IPS-18c (cell line): ENCODE data around the gene BAD.
"Not testable (repeated sequence)": the region's sequence is repeated elsewhere in the genome, so short reads cannot be mapped to it uniquely, and the experiment has no call there.

Source experiments
- H3K4me3 ChIP-seq: 2 replicates; pipeline ENCODE4 v1.7.0; 2013; ENCODE audit warnings: low read depth, mild to moderate bottlenecking, low read length, moderate library complexity; ENCODE audit not compliant: insufficient read depth
- H3K9me3 ChIP-seq: one replicate; pipeline ENCODE4 v1.6.1; 2013; ENCODE audit warnings: mild to moderate bottlenecking, low read length, moderate library complexity; ENCODE audit not compliant: control insufficient read depth, insufficient read depth

BAD gene

DNA sequence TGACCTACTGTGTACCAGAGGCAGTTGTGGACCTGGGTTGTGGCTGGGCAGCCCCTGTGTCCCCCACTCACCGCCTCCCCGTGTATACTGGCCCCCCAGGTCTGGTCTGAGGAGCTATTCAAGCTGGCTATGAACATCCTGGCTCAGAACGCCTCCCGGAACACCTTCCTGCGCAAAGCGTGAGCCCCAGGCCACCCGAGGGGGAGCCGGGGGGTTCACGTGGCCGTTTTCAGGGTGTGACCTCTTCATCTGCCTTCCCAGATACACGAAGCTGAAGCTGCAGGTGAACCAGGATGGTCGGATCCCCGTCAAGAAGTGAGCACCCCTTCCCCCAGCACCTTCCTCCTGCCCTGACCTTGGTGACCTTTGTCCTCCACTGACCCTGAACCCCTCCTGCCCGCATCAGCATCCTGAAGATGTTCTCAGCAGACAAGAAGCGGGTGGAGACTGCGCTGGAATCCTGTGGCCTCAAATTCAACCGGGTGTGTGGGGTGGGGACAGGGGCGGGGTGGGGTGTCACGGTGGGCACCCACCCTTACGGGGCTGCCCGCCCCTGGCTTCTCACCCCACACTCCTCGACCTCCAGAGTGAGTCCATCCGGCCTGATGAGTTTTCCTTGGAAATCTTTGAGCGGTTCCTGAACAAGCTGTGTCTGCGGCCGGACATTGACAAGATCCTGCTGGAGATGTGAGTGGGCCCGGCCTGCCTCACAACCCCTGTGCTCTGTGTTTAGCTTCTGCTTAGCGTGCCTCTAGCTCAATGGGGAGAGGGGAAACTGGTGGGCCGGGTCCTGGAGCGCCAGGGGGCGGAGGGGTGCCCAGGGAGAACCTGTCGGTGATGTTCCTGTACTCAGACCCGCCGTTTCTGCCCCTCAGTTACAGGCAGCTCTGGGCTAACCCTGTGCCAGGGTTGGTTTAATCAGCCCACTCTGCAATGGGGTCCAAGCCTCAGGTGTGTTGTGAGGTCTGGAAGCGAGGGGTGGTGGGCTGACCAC lies 29.0 kb downstream of the BAD start:
- no peaks in the 10 kb centered on the region for H3K9me3 ChIP-seq
- no peak overlapping the region for H3K4me3 ChIP-seq

DNA sequence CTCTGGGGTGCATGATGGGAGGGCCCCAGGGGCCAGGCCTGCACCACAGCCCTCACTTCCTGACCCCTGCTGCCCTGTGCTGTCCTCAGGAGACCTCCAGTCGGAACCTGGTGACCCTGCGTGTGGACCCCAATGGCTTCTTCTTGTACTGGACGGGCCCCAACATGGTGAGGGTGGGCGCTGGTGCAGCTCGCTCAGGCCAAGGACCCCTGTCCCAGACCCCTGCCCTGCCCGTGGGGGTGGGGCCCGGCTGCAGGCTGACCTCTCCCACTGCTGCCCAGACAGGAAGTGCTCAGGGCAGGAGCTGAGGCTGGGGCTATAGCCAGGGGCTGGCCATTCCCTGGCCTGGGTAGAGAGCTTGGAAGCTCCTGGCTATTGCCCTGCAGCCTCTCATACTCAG lies 30.1 kb downstream of the BAD start:
- Histone ChIP-seq H3K9me3 (no peaks in the 10 kb centered on the region), H3K4me3 (no peak overlapping the region)

DNA sequence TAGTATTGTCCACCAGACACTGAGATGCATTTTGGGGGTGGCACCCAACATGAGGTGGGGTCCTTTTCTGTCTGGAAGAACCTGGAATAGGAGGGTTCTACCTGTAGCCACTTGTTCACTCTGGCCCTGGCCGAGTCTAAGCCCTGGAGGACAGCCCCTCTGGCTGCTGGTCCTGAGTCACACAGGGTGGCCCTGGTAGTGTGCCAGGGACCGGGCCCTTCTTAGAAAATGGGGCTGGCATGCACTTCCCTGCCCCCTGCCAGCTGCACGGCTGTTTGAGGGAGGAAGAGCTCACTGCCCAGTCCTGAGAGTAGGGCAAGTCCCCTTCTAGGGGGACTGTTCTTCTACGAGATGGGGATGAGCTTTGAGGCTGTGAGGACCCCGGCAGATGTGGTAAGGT lies 31.0 kb downstream of the BAD start:
- Histone ChIP-seq H3K4me3 (no peak overlapping the region), H3K9me3 (no peaks in the 10 kb centered on the region)

DNA sequence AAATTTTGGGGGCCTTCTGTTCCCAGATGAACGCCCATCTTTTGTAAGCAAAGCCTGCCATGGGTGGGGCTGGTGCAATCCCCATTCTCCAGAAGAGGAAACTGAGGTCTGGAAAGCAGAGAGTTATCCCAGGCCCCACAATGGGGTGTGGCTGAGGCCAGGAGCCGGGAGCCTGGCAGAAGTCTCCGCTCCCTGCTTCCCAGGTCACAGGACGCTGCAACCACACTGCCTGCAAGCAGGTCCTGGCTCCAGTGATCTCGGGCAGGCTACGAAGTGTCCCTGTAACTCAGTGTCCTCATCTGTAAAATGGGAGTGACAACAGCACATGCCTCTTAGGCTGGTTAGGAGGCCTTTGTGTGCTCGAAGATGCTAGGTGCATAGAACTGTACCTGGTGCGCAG lies 31.4 kb downstream of the BAD start:
- Histone ChIP-seq H3K4me3 (peak overlapping the region; percentile 28; the same call in 1 of the 2 replicates), H3K9me3 (no peaks in the 10 kb centered on the region)

DNA sequence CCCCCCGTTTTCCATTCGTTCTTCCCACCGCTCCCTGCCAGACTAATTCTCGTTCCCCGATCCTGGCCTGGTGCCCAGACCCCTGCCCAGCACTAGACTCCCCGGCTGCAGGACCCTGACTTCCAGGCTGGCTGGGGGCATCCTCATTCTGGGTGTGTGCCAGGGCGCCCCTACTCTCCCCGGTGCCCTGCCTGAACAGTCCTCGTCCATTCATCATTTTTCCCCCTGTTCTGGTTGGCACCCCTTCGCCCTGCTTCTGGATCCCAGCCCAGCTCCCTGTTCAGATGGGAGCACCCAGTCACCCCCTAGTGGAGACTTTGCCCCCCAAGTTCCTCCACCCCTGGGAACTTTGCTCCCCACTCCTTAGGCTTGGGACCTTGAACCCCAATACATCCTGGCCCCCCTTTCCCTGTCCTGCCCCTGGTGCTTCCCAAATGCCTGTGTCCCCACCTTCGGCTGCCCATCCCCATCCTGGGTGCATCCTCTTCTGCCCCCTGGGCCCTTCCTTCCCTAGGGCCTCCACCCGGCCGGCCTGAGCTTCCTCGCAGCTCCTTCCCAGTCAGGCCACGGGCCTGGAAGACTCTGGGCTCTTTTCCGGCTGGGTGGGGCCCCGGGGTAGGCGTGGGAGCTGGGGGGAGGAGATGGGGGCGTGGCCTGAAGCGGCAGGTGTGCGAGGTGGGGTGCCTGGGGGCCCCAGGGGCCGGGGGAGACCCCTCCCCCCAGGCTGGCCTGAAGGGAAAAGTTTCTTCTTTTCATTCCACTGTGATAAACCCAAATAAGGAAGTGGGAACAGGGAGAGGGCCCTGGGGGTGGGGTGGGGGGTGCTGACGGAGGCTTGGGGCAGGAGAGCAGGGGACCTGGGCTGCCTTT lies 32.2 kb downstream of the BAD start:
- no peaks in the 10 kb centered on the region for H3K9me3 ChIP-seq
- peak overlapping the region; percentile 87 for H3K4me3 ChIP-seq

DNA sequence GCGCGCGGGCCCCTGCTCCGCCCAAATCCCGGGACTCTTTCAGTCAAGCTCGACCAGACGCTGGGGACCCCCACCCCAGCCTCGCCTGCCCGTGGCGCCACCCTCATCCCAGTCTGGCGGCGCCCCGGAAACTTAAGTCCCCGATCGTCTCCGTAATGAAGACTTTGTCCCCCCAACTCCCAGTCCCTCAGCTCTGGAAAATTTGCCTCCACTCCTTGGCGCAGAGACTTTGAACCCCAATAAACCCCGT lies 32.8 kb downstream of the BAD start:
- no peaks in the 10 kb centered on the region for H3K9me3 ChIP-seq
- peak overlapping the region; percentile 87 for H3K4me3 ChIP-seq

DNA sequence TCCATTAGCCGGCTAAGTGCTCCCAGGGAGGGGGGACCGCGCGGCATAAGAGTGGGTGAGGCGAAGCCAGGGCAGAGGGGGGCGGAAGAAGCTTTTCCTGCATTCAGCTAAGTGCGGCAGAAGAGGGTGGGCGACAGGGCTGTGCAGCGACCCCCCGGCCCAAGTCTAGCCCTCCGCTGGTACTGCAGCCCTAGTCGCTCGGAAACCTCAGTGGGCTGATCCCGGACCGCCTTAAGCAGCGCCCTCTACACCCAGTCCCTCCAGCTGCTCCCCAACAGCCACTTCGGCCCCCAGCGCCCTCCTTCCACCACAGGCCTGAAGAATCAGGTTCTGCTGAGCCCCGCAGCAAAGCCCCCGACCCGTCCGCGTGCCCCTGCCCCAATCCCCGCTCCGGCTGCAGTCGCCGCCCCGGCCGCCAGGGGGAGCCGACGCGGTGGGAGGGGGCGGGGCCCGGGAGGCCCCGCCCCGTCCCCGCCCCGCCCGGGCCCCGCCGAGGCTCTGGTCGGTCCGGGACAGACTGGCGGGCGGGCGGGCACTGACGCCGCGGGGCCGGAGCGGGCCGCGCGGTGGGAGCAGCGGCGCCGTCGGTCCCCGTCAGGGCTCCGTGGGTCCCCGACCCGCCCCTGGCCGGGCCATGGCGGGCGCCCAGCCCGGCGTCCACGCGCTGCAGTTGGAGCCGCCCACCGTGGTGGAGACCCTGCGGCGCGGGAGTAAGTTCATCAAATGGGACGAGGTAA lies 33.3 kb downstream of the BAD start, which contains the start of gene PLCB3:
Gene PLCB3, plus strand, starts transcription at position 515 of the 737 bp plus-strand sequence. Its CDS starts 120 bp downstream, at position 635.
- H3K4me3 ChIP-seq: peak within 1 kb of the TSS; percentile 87
- no peaks in the 10 kb centered on the region for H3K9me3 ChIP-seq

DNA sequence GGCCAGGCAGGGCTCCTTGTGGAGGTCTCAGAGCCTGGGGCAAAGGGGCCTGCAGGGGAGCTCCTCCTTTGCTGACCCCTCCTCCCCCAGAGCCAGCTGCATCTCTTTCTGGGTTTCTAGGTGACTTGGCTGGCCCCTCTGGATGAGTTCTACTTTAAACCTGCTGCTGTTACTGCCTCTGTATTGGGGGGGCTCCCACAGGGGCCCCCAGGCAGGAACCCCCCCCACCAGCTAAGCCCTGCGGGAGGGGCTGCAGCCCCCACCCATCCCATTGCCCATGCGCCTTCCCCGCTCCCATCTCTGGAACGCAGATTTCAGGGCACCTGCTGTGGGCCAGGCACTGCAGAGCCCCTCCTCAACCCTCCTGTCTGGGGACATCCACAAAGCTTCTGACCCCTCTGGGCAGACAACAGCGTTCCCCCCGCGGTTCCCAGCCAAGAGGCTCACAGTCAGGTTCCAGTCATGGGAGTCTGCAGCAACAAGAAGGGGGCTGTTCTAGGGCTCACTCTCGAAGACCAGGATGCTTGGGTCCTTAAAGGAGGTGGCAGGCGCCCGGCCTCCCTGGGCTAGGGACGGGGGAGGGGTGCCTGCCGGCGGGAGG lies 34.0 kb downstream of the BAD start:
- Histone ChIP-seq H3K9me3 (no peaks in the 10 kb centered on the region), H3K4me3 (peak overlapping the region; percentile 51)

DNA sequence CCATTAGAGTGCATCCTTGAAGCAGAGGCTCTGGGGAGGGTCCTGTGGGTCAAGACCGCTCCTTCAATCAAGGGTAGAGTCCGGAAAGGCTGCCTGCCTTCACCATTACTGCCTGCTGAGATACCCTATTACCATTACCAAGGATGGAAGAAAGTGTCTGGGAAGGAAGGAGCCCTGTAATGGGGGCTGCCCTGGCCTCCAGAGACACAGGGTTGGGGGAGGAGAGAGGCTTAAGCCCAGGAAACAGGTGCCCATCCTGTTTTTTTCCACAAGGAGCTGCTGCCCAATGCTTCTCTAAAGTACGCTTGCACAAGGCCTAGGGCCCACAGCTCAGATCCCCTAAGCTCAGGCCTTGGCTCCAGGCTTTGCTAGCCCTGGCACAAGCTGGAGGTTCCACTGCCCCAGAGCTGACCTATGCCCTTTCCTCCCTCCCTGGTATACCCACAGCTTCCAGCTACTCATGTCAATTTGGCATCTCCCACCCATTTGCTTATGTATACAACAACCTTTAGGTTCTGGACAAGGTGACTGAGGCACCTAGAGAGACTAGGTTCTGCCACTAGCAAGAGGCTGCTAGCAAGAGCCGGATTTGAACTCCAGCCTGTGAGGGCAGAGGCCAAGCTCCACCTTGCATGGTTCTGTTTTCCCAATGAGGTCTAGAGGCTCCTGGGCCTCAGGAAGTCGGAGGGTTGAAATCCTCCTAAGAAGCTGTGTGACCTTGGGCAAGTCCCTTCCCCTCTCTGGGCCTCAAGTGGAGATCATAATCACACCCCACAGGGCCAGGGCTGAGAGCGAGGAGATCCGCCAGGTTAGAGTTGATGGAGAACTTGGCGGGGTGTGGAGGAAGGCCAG lies 34.7 kb downstream of the BAD start:
- no peak overlapping the region for H3K4me3 ChIP-seq
- H3K9me3 ChIP-seq: no peaks in the 10 kb centered on the region

DNA sequence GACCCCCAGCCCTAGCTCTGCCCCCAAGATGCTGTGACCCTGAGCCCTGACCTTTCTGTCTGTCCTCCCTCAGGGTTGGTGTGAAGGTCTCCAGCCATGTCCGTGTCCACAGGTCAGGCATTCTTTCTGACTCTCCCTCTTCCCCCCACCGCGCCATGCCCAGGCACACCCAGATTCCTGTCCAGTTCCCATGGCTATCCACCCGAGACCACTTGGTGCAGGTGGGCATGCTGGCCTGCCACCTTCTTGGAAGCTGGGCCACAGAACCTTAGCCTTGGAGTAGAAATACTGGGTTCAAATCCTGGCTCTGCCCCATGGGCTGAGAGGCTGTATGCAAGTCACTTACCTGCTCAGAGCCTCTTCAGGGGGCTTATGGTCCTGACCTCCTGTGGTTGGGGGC lies 35.4 kb downstream of the BAD start:
- Histone ChIP-seq H3K9me3 (no peaks in the 10 kb centered on the region), H3K4me3 (peak overlapping the region; percentile 2; the same call in 1 of the 2 replicates)

DNA sequence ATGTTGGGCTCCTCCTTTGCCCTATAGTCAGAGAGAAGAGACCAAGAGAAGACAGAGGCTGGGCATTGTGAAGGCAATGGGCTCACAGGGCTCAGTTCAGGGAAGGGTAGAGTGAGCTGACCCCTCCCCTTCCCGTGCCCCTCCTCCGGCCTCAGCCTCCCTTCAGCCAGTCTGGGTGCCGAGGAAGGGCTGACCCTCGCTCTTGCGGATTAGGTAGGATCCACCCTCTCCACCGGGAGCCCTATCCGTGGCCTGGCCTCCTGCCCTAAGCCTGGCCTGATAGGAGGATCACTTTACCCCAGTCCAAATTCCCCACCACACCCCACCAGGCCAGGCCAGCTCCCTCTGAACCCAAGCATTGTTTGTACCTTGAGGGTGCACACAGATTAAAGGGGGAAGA lies 35.9 kb downstream of the BAD start:
- Histone ChIP-seq H3K4me3 (peak overlapping the region; percentile 2; the same call in 1 of the 2 replicates), H3K9me3 (no peaks in the 10 kb centered on the region)

DNA sequence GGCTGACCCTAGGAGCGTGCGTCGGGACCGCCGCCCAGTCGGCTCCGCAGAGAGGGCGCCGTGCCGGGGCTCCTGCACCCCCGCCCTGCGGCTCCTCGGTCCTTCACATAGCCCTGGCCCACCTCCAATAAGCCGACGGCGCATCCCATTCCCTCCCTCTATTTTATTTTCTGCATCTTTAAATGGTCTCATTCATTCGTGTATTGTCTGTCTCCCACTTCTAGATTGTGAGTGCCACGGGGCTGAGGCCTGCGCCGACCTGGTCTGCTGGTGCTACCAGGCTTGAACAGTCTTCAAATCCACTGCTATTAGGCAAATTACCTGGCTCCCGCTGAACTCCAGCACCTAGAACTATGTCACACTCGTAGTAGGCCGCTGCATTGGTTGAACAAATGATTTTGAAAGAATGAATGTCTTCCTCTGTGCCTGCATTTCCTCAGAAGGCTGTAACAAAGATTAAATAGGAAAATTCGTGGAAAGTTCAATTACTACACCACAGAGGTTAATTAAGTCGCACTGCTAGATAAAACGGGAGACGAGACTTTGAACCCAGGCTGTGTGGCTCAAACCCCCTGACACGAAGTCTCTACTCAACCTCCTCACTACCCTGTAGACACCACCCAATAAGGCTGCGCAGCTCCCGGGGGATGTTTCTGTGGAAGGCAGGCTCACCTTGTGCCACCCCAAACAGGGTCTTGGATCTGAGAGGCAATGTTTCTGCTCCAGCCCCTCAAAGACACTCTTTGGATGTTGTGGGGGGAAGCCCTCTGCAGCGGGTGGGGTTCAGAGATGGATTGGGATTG lies 36.5 kb downstream of the BAD start:
- Histone ChIP-seq H3K9me3 (no peaks in the 10 kb centered on the region), H3K4me3 (peak overlapping the region; percentile 91)

DNA sequence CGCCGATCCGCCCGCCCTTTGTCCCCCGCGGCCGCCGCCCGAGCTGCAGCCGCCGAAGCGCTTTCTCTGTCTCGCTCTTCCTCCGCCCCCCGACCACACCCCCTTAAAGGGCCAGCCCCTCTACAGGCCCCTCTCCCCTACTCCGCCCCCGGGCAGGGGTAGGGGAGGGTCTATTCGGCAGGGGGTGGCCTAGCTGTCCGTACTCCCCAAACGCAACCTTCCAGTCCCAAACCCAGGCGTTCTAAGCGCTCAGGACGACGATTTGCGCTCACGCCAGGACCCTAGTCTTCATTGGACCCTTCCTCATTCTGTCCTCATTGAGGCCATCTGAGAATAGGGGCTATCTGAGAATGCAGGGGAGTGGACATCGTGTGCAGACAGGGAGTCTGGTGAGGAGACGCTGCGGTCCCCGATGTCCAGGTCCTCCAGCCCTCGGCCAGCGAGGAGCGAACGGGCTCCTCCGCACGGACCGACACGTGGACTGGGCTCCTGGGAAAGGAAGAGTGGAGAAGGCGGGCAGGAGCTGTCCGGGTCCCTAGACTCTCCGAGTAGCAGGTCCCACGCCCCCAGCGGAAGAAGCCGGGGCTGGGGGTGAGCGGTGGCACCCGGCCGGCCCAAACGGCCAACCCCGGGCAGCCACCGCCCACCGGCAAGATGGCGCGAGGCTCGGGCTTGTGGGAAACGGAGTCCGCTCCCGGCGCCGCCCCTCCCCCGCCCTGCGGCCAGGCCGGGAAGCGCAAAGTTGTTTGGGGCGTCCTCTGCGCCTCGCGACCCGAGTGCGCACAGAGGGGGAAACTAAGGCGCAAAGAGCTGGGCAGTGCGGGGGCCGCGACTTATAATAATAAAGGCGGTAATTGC lies 37.4 kb downstream of the BAD start, which contains the start of gene PPP1R14B:
Gene PPP1R14B, minus strand, starts transcription at position 73 of the 858 bp plus-strand sequence. CDS start 270 bp downstream, outside the sequence.
- H3K4me3 ChIP-seq: peak within 1 kb of the TSS; percentile 95
- H3K9me3 ChIP-seq: no peaks in the 10 kb centered on the region

DNA sequence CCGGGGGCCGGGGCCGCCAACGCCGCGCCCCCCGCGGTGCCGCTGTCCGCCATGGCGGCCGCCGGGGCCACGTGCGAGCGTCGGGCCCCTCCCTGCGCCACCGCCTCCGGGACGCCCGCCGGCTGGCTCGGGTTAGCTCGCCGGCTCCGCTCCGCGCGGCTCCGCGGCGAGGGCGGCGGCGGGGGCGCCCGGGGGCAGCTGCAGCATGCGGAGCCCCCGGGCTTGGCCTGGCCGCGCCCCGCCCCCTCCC lies 37.9 kb downstream of the BAD start:
- H3K4me3 ChIP-seq: peak overlapping the region; percentile 95; the same call in 1 of the 2 replicates
- H3K9me3 ChIP-seq: not testable (repeated sequence)
